ENCODE results near the gene HSPB1.

DNA sequence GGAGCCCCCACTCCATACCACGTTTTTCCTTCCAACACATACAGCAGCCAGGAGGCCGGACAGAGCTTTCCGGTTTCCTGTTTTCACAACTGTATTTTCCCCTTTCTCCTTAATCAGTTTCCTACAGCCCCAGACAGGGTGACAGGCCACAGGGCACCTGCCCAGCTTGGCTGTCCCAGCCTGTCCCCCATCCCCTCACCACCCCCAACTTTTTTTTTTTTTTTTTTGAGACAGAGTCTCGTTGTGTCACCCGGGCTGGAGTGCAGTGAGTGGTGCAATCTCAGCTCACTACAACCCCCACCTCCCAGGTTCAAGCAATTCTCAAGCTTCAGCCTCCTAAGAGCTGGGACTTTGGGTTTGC is 10.3 kb upstream of the HSPB1 start:
- TF ChIP-seq, protein P1, sequence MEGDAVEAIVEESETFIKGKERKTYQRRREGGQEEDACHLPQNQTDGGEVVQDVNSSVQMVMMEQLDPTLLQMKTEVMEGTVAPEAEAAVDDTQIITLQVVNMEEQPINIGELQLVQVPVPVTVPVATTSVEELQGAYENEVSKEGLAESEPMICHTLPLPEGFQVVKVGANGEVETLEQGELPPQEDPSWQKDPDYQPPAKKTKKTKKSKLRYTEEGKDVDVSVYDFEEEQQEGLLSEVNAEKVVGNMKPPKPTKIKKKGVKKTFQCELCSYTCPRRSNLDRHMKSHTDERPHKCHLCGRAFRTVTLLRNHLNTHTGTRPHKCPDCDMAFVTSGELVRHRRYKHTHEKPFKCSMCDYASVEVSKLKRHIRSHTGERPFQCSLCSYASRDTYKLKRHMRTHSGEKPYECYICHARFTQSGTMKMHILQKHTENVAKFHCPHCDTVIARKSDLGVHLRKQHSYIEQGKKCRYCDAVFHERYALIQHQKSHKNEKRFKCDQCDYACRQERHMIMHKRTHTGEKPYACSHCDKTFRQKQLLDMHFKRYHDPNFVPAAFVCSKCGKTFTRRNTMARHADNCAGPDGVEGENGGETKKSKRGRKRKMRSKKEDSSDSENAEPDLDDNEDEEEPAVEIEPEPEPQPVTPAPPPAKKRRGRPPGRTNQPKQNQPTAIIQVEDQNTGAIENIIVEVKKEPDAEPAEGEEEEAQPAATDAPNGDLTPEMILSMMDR (IDR thresholded peaks at IDR 0.05; ENCODE audit: poor library complexity): no peak
- no peak for TF ChIP-seq EZH2 (IDR thresholded peaks at IDR 0.05; ENCODE audit: borderline replicate concordance)

Data from hepatocyte (in vitro differentiated cells).